OCI-LY7 (cell line): Measurements from ENCODE around the gene TRIM7. TPM values are rescaled to one million over a fixed set of nuclear protein-coding genes. Genes with fewer than 3 reads are reported as not detected.

Source experiments
- BruUV-seq: library from RNA; stranded (reverse); fragments of 400-500 nt; replicated peaks from 2 replicates; lab custom pipeline; 2021; lab: Mats Ljungman, UMichigan
- CTCF ChIA-PET: fragments of 300-600 bp; sonication (Branson Sonifier 250); formaldehyde crosslinking; loops from one replicate; lab custom pipeline; 2022; ENCODE audit warnings: antibody characterized with exemption; ENCODE audit not compliant: unreplicated experiment; lab: Charles Lee
- POLR2A ChIA-PET: fragments of 300-600 bp; sonication (Branson Sonifier 250); formaldehyde crosslinking; loops from one replicate; lab custom pipeline; 2022; ENCODE audit warnings: antibody characterized with exemption; lab: Charles Lee
- DNase-seq: peaks from one replicate; pipeline ENCODE4 v3.0.0-alpha.2; 2015; ENCODE audit warnings: low spot score
- H2AFZ ChIP-seq: fragments of 200-600 bp; sonication (generic), shearing (Covaris generic); 2 replicates; pipeline ENCODE4 v1.6.1; 2014; ENCODE audit warnings: mild to moderate bottlenecking, antibody characterized with exemption, low read length, moderate library complexity
- H3K27ac ChIP-seq: fragments of 200-600 bp; sonication (generic); 2 replicates; pipeline ENCODE4 v1.5.1; 2014; ENCODE audit warnings: mixed run types, low read depth, mild to moderate bottlenecking, moderate library complexity, low read length, inconsistent platforms; ENCODE audit not compliant: poor library complexity, severe bottlenecking
- H3K36me3 ChIP-seq: fragments of 200-600 bp; sonication (generic); 2 replicates; pipeline ENCODE4 v1.6.1; 2014; ENCODE audit warnings: mild to moderate bottlenecking, antibody characterized with exemption, low read length, moderate library complexity, mixed read lengths; ENCODE audit not compliant: insufficient read depth
- H3K4me1 ChIP-seq: fragments of 200-600 bp; sonication (generic); 2 replicates; pipeline ENCODE4 v1.5.1; 2014; ENCODE audit warnings: mild to moderate bottlenecking, low read length; ENCODE audit not compliant: insufficient read depth, poor library complexity, severe bottlenecking
- H3K4me2 ChIP-seq: fragments of 200-600 bp; sonication (generic); 2 replicates; pipeline ENCODE4 v1.6.1; 2014; ENCODE audit warnings: mild to moderate bottlenecking, low read length
- H3K4me3 ChIP-seq: fragments of 200-600 bp; sonication (generic); 2 replicates; pipeline ENCODE4 v1.5.1; 2014; ENCODE audit warnings: mild to moderate bottlenecking, low read depth, low read length; ENCODE audit not compliant: poor library complexity, severe bottlenecking
- H3K79me2 ChIP-seq: fragments of 200-600 bp; sonication (generic); 2 replicates; pipeline ENCODE4 v1.6.1; 2016; ENCODE audit warnings: low read depth, mild to moderate bottlenecking, low read length, moderate library complexity, mixed read lengths; ENCODE audit not compliant: insufficient read depth
- H3K9me2 ChIP-seq: fragments of 200-600 bp; sonication (generic); 2 replicates; pipeline ENCODE4 v1.6.1; 2016; ENCODE audit warnings: mild to moderate bottlenecking, low read length, mixed read lengths; ENCODE audit not compliant: insufficient read depth
- H3K9me3 ChIP-seq: fragments of 200-600 bp; sonication (generic); 2 replicates; pipeline ENCODE4 v1.6.1; 2014; ENCODE audit warnings: mild to moderate bottlenecking, mixed run types, low read length, mixed read lengths
- H4K20me1 ChIP-seq: fragments of 200-600 bp; sonication (generic); 2 replicates; pipeline ENCODE4 v1.6.1; 2014; ENCODE audit warnings: mild to moderate bottlenecking, antibody characterized with exemption, low read length, moderate library complexity, mixed read lengths; ENCODE audit not compliant: insufficient read depth
- CTCF ChIP-seq: fragments of 200-600 bp; sonication (generic); conservative IDR thresholded peaks from 2 replicates; pipeline ENCODE4 v1.5.1; 2014; ENCODE audit warnings: mild to moderate bottlenecking, antibody characterized with exemption, low read length, moderate library complexity, mixed read lengths
- EZH2phosphoT487 ChIP-seq: fragments of 200-600 bp; sonication (generic); IDR thresholded peaks from 2 replicates; pipeline ENCODE4 v1.6.1; 2018; ENCODE audit warnings: low read depth, borderline replicate concordance, mild to moderate bottlenecking, mixed run types, antibody characterized with exemption, low read length, moderate library complexity, mixed read lengths
- intact Hi-C: fragments of 100-400 bp; cut with micrococcal nuclease; formaldehyde crosslinking; loops from one replicate; pipeline ENCODE4 v1.10.0; 2022; ENCODE audit not compliant: unreplicated experiment
- total RNA-seq, 2 experiments: library from RNA; depleted of rRNA in 1 of 2; stranded (reverse); fragments of >200 nt in 1 of 2; shearing (Covaris generic) in 1 of 2; gene quantifications; 2 replicates each; pipeline ENCODE4 v1.2.3, GENCODE V29; 2014 to 2022

Gene TRIM7
- total RNA-seq, 2 experiments from 2014 or later, result 0.22 to 1.8 TPM

- intact Hi-C loops, result no loop called here
These were observed 15.2 kb upstream of the TRIM7 start for GRCh38 chr5:181220178-181220515.

GRCh38 chr5:181219262-181220177, 14.5 kb upstream of the TRIM7 start:
- BruUV-seq, result no TSS peak
- no peak overlapping the region for H3K27ac ChIP-seq
- peaks cover 8% of the 10 kb centered on the region; the same call in 1 of the 2 replicates for H3K79me2 ChIP-seq
- POLR2A ChIA-PET, result interaction anchor here (1.1 kb wide), 1 partner anchor 36 kb away, joined by 3 read pairs; no protein-coding TSS in a partner anchor
- H3K4me3 ChIP-seq, result no peak overlapping the region
- DNase-seq, result no peak
- intact Hi-C loops, result no loop called here
- H3K9me3 ChIP-seq, result no peaks in the 10 kb centered on the region
- TF ChIP-seq CTCF (no peak), EZH2phosphoT487 (no peak)
- H3K4me2 ChIP-seq, result no peak overlapping the region
- no peaks in the 10 kb centered on the region for H3K9me2 ChIP-seq
- no peak overlapping the region for H2AFZ ChIP-seq
- no peaks in the 10 kb centered on the region for H3K36me3 ChIP-seq
- CTCF ChIA-PET, result interaction anchor here (0.5 kb wide), 1 partner anchor 8 kb away, joined by 5 read pairs; no protein-coding TSS in a partner anchor
- peaks cover 38% of the 10 kb centered on the region for H3K4me1 ChIP-seq
- H4K20me1 ChIP-seq, result no peaks in the 10 kb centered on the region

More at GRCh38 chr5:181220178-181220515, 15.2 kb upstream of the TRIM7 start:
- peaks cover 14% of the 10 kb centered on the region for H3K79me2 ChIP-seq
- CTCF ChIA-PET, result no interaction called here
- no peak overlapping the region for H2AFZ ChIP-seq
- no peak for DNase-seq
- peaks cover under 1% of the 10 kb centered on the region; the same call in 1 of the 2 replicates for H4K20me1 ChIP-seq
- peaks cover 3% of the 10 kb centered on the region; the same call in 1 of the 2 replicates for H3K36me3 ChIP-seq
- POLR2A ChIA-PET, result interaction anchor here (0.7 to 1.1 kb wide), 3 partner anchors 30 to 48 kb away, joined by 3 to 4 read pairs (median 3); no protein-coding TSS in a partner anchor
- no peaks in the 10 kb centered on the region for H3K9me3 ChIP-seq
- no peak overlapping the region for H3K27ac ChIP-seq
- TF ChIP-seq EZH2phosphoT487 (no peak), CTCF (no peak)
- BruUV-seq, result no TSS peak
- H3K4me3 ChIP-seq, result no peak overlapping the region
- no peak overlapping the region for H3K4me2 ChIP-seq
- no peaks in the 10 kb centered on the region for H3K9me2 ChIP-seq
- peaks cover 44% of the 10 kb centered on the region for H3K4me1 ChIP-seq
